NCI-H2029 (cell line): ENCODE data around the gene RNF111.
"Not testable (repeated sequence)": the region's sequence is repeated elsewhere in the genome, so short reads cannot be mapped to it uniquely, and the experiment has no call there.

Experiments
- DNase-seq: peaks from one replicate; lab custom pipeline; 2025; lab: John Stamatoyannopoulos, UW

RNF111 gene

GRCh38 chr15:59059076-59059597 is 71.7 kb downstream of the RNF111 start:
- no peak for DNase-seq

GRCh38 chr15:59060348-59060747 is 72.9 kb downstream of the RNF111 start:
- no peak for DNase-seq

GRCh38 chr15:59063042-59063441 is 75.6 kb downstream of the RNF111 start:
- DNase-seq = no peak

GRCh38 chr15:59069430-59069829 is 82.0 kb downstream of the RNF111 start:
- DNase-seq = no peak

- DNase-seq = no peak
Measured at GRCh38 chr15:59074607-59075006, 87.1 kb downstream of the RNF111 start.

GRCh38 chr15:59087731-59088130 is 100.3 kb downstream of the RNF111 start:
- no peak for DNase-seq

GRCh38 chr15:59094077-59094476 is 106.6 kb downstream of the RNF111 start:
- DNase-seq = no peak

GRCh38 chr15:59096429-59096828 is 109.0 kb downstream of the RNF111 start:
- no peak for DNase-seq

- no peak for DNase-seq
Measured at GRCh38 chr15:59099162-59099685, 111.8 kb downstream of the RNF111 start.

GRCh38 chr15:59104602-59104911 is 117.1 kb downstream of the RNF111 start:
- DNase-seq = no peak

GRCh38 chr15:59104912-59105732 is 117.7 kb downstream of the RNF111 start, which contains the start of gene CCNB2:
Gene CCNB2, plus strand, starts transcription at chr15:59105146. Its CDS starts 123 bp downstream, at chr15:59105269.
- peak; percentile 59 for DNase-seq

- no peak for DNase-seq
Measured at GRCh38 chr15:59105854-59106253, 118.4 kb downstream of the RNF111 start.

- DNase-seq = no peak
Measured at GRCh38 chr15:59111251-59111650, 123.8 kb downstream of the RNF111 start.

- DNase-seq = no peak
Measured at GRCh38 chr15:59115047-59115446, 127.6 kb downstream of the RNF111 start.

GRCh38 chr15:59116141-59116540 is 128.7 kb downstream of the RNF111 start:
- DNase-seq = no peak

GRCh38 chr15:59116771-59117170 is 129.3 kb downstream of the RNF111 start:
- no peak for DNase-seq

GRCh38 chr15:59119625-59120024 is 132.2 kb downstream of the RNF111 start:
- DNase-seq = no peak

- no peak for DNase-seq
Measured at GRCh38 chr15:59120937-59121336, 133.5 kb downstream of the RNF111 start.

GRCh38 chr15:59124261-59124660 is 136.8 kb downstream of the RNF111 start:
- DNase-seq = peak; percentile 80

GRCh38 chr15:59125683-59126082 is 138.2 kb downstream of the RNF111 start:
- DNase-seq = not testable (repeated sequence)

- not testable (repeated sequence) for DNase-seq
Measured at GRCh38 chr15:59127255-59127654, 139.8 kb downstream of the RNF111 start.

- DNase-seq = no peak
Measured at GRCh38 chr15:59131456-59131855, 144.0 kb downstream of the RNF111 start.

GRCh38 chr15:59131969-59132562 is 144.6 kb downstream of the RNF111 start:
- no peak for DNase-seq
